Lung (tissue), 12 donors: Measurements from ENCODE around the gene DMPK. TPM values are rescaled to one million over a fixed set of nuclear protein-coding genes. Genes with fewer than 3 reads are reported as not detected.

Experiments
- ATAC-seq: fragments of 200-7000 bp; cut with Tn5 transposase; one replicate; pipeline ENCODE4 v1.9.1; 2020; ENCODE audit warnings: moderate number of reproducible peaks; ENCODE audit not compliant: insufficient read depth, low FRiP score
- DNase-seq, 3 donors: peaks; one replicate each; pipeline ENCODE4 v3.0.0-alpha.2; 2013 to 2017
- H3K27ac ChIP-seq, 2 donors: one replicate each; pipeline ENCODE4 v1.5.1; 2013; ENCODE audit warnings: mild to moderate bottlenecking in 2 of 2, moderate library complexity in 2 of 2, control low read depth in 1 of 2, inconsistent platforms in 1 of 2, low read depth in 1 of 2, low read length in 1 of 2
- H3K27me3 ChIP-seq, 3 donors: one replicate each; pipeline ENCODE4 v1.5.1; 2013; ENCODE audit warnings: low read length in 2 of 3; ENCODE audit not compliant: control insufficient read depth in 3 of 3, insufficient read depth in 3 of 3
- H3K36me3 ChIP-seq, 4 donors: one replicate each; pipeline ENCODE4 v1.5.1; 2013; ENCODE audit warnings: low read length in 4 of 4, mild to moderate bottlenecking in 1 of 4, moderate library complexity in 1 of 4; ENCODE audit not compliant: control insufficient read depth in 4 of 4, insufficient read depth in 4 of 4
- H3K4me1 ChIP-seq, 5 donors: one replicate each; pipeline ENCODE4 v1.5.1; 2013; ENCODE audit warnings: low read length in 5 of 5, mild to moderate bottlenecking in 2 of 5, moderate library complexity in 1 of 5; ENCODE audit not compliant: control insufficient read depth in 5 of 5, insufficient read depth in 5 of 5
- H3K4me3 ChIP-seq: one replicate; pipeline ENCODE4 v1.5.1; 2013; ENCODE audit warnings: mild to moderate bottlenecking, control low read depth, moderate library complexity
- H3K9ac ChIP-seq, 2 donors: one replicate each; pipeline ENCODE4 v1.5.1; 2013; ENCODE audit warnings: low read length in 2 of 2, control low read depth in 1 of 2; ENCODE audit not compliant: insufficient read depth in 1 of 2
- H3K9me3 ChIP-seq, 4 donors: one replicate each; pipeline ENCODE4 v1.5.1; 2013; ENCODE audit warnings: low read length in 3 of 4, mild to moderate bottlenecking in 1 of 4, moderate library complexity in 1 of 4; ENCODE audit not compliant: control insufficient read depth in 4 of 4, insufficient read depth in 3 of 4
- WGBS, 2 donors: extraction: QIAGEN DNeasy Blood & Tissue Kit; methylation state at CpG; one replicate each; pipeline ENCODE4 v1.1.7; 2013; 5-methylcytosine and 5-hydroxymethylcytosine counted together
- polyA plus RNA-seq, 2 donors: library from polyadenylated mRNA; stranded (reverse); fragments of 200-250 nt; gene quantifications; one replicate each; pipeline ENCODE4 v1.2.1, GENCODE V29; 2013
- total RNA-seq, 2 donors: library from RNA; depleted of rRNA in 1 of 2; stranded (reverse); fragments of >200 nt in 1 of 2; gene quantifications; one replicate each; pipeline ENCODE4 v1.2.1, GENCODE V29; 2014 to 2021
- TF ChIP-seq, protein P1 (sequence below): IDR thresholded peaks from 2 replicates; pipeline ENCODE4 v1.5.1; 2012; ENCODE audit warnings: mild to moderate bottlenecking; ENCODE audit errors: control extremely low read depth, extremely low read depth
- donor health status: control.
- donor health status: control.
- donor health status: Bipolar disorder and iron deficiency.
- donor health status: healthy.
- donor health status: DM: yes; HTN: yes; CAD: no.

Gene DMPK
- total and polyA plus RNA-seq, 4 donors, result 32.4 to 70.4 (median 40.4) TPM

DNA sequence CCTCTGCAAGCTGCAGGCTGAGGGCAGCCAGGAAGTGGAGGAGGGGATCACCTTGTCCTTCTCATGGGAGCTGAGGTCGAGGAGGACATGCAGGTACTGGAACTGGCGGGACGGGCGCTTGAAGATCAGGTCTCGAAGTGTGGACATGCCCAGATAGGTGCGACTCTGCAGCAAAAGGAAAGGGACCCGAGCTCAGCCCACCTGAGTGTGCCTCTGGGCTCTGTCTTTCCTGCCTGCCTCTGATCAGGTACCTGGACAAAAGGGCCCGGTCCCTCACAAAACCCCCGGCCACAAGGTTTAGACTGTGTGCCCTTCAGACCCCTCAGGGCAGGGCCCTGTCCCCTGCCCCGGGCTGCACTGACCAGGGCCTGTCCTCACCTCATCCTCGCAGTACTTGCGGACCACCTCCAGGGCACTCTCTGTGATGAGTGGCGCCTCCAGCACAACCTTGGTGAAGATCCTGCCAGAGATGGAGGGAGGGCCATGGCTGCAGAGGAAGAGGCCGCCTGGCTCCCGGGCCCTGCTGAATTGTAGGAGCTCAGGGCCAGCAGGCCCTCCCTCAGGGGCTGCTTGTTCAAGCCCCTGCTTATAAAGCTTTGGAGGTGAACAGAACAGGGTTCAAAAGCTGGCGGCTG is 45.3 kb upstream of the DMPK start:
- Histone ChIP-seq H3K9ac (no peak overlapping the region), H3K9me3 (no peaks in the 10 kb centered on the region), H3K36me3 (peaks cover 28 to 84% (median 53%) of the 10 kb centered on the region in 4 donors), H3K4me3 (no peak overlapping the region), H3K27me3 (no peaks in the 10 kb centered on the region), H3K27ac (no peak overlapping the region), H3K4me1 (no peaks in the 10 kb centered on the region)
- TF ChIP-seq, protein P1, sequence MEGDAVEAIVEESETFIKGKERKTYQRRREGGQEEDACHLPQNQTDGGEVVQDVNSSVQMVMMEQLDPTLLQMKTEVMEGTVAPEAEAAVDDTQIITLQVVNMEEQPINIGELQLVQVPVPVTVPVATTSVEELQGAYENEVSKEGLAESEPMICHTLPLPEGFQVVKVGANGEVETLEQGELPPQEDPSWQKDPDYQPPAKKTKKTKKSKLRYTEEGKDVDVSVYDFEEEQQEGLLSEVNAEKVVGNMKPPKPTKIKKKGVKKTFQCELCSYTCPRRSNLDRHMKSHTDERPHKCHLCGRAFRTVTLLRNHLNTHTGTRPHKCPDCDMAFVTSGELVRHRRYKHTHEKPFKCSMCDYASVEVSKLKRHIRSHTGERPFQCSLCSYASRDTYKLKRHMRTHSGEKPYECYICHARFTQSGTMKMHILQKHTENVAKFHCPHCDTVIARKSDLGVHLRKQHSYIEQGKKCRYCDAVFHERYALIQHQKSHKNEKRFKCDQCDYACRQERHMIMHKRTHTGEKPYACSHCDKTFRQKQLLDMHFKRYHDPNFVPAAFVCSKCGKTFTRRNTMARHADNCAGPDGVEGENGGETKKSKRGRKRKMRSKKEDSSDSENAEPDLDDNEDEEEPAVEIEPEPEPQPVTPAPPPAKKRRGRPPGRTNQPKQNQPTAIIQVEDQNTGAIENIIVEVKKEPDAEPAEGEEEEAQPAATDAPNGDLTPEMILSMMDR, result no peak
- 94 to 95% methylated on average over 16 of the region's 16 CpGs for WGBS, 2 donors
- no peak for ATAC-seq
- no peak for DNase-seq

DNA sequence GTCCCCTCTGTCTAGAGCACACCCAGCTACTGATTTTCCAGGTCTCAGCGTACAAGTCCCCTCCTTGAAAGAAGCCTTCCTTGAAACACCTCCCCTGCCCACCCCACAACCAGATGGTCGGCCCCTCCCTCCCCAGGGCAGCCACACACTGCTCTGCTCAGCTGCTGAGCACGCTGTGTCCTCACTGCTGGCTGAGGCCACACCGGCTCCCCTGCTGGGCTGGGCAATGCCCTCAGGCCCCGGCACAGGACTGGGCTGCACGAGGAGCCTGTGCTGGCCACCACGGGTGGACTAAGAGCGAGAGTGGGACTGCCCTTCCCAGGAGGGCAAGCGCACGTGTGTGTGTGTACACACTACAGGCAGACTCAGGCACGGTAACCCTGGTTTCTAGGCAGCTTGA is 44.6 kb upstream of the DMPK start:
- no peaks in the 10 kb centered on the region for H3K9me3 ChIP-seq
- WGBS, 2 donors, result 92 to 93% methylated on average over 11 of the region's 11 CpGs
- ATAC-seq, result no peak
- no peaks in the 10 kb centered on the region for H3K4me1 ChIP-seq
- peaks cover 22 to 85% (median 47%) of the 10 kb centered on the region in 4 donors for H3K36me3 ChIP-seq
- TF ChIP-seq, protein P1, result no peak
- no peak for DNase-seq
- no peak overlapping the region for H3K27ac ChIP-seq
- H3K4me3 ChIP-seq, result no peak overlapping the region
- no peaks in the 10 kb centered on the region for H3K27me3 ChIP-seq
- H3K9ac ChIP-seq, result no peak overlapping the region

DNA sequence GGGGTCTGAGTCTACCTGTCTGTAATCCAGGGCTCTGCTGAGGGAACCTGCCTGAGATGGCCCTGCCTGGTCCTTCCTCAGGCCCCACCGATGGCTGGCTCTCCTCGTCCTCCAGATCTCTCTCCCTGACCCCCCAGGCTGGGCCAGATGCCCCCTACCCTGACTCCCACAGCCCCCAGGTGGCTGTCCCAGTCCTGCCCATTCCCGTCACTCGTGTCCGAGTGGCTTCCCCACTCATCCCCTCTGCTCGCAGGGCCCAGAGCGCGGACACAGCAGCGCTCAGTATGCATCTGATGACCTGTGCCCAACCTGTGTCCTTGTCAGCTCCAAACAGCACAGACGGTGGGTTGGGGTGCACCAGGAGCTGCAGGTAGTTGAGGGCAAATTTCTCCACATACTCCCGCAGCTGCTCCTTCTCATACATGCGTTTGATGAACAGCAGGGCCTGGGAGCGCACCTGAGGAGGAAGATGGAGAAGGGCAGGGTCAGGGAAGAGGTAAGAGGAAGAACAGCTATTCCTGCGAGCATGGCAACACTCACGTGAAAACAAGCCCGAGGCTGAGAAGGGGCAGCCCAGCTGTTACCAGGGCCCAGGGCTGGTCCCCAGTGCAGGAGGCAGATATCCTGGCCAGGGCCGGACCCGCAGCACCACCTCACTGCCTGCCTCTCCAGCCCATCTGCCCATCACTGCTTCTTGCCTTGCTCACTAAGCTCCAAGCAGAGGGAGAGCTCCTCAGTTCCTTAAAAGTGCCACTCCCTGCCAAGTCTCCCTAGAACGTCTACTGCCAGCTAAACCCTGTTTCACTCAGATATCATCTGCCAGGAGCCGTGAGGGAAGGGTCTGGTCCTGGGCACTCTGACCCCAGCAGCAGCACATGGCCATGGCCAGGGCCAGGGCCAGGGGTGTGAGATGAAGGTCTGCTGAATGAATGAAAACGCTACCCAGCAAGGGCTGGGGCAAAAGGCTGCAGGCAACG is 43.9 kb upstream of the DMPK start:
- Histone ChIP-seq H3K27ac (no peak overlapping the region), H3K9me3 (no peaks in the 10 kb centered on the region), H3K4me1 (no peaks in the 10 kb centered on the region), H3K9ac (no peak overlapping the region), H3K4me3 (no peak overlapping the region), H3K36me3 (peaks cover 15 to 85% (median 41%) of the 10 kb centered on the region in 4 donors), H3K27me3 (no peaks in the 10 kb centered on the region)
- 84 to 86% methylated on average over 21 to 22 of the region's 22 CpGs for WGBS, 2 donors
- ATAC-seq (no peak), DNase-seq (no peak)
- TF ChIP-seq, protein P1, result no peak
